Tongue (tissue), 2 donors: ENCODE data around the gene RHOJ. TPM values are rescaled to one million over a fixed set of nuclear protein-coding genes. Genes with fewer than 3 reads are reported as not detected.
"Not testable (repeated sequence)": the region's sequence is repeated elsewhere in the genome, so short reads cannot be mapped to it uniquely, and the experiment has no call there.

Experiments used
- DNase-seq: peaks from one replicate; pipeline ENCODE4 v3.0.0-alpha.2; 2015
- total RNA-seq: library from RNA; depleted of rRNA; stranded (reverse); fragments of >200 nt; gene quantifications from one replicate; pipeline ENCODE4 v1.2.3, GENCODE V29; 2014

The RHOJ gene
- total RNA-seq, 1 donor from 2014 or later: 27.2 TPM

DNA sequence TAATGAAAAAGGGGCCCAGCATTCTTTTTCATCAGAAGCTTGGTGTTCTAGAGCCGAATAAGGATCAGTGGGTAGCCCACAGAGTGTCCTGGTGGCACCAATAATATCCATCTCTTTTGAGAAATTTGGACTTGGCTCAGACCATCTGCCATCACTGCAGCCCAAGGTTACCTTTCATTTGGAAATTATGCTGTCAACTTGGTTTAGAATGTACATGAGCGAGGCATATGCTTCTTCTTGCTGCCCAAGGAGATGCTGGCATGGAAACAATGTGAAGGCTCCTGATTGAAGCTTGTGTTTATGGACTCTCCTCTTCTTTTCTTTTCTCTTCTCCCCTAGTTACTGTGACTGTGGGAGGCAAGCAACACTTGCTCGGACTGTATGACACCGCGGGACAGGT lies 64.5 kb downstream of the RHOJ start:
- DNase-seq: no peak

GRCh38 chr14:63269561-63270225 lies 65.5 kb downstream of the RHOJ start:
- no peak for DNase-seq

- no peak for DNase-seq
These were observed 68.9 kb downstream of the RHOJ start for GRCh38 chr14:63273129-63273528.

DNA sequence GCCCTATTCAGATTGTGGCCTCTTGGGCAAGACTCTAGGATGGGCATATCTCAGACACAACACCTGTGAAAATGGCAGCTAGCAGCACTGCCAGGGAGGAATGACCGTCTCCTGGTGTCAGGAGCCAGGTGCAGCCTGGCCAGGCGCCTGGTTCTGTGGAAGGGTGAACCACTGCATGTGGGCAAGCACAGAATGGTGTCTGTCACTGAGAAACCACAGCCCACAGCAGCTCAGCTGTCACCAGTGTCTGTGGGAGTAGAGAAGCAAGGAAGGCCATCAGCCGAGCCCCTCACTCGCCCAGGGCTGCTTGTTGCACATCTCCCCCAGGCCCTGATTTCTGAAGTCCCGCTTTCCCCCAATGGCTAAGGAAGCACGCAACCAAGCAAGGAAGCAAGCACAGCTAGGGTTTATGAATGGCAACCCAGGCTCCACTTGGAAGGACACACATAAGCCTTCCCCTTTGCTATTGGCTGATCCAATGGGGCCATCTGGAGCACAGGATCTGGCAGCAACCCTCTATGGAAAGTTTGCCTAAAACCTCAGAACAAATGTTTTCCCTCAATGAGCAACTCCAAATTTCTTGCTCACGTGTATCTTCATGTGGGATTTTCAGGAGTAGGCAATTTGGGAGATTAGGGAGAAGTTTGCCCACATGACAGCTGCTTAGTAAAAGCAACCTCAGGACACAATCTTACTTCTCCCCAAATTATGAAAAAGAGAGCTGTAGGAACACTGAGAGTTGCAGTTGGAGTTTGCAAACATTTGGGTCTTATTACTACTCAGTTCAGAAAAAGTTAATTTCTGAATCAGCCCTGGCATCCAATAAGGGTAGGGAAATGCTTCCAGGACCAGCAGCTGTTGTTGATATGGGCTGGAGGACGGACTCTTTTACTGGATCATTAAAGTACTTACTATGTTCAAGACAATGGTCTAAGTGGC lies 69.7 kb downstream of the RHOJ start:
- peak; percentile 68 for DNase-seq

DNA sequence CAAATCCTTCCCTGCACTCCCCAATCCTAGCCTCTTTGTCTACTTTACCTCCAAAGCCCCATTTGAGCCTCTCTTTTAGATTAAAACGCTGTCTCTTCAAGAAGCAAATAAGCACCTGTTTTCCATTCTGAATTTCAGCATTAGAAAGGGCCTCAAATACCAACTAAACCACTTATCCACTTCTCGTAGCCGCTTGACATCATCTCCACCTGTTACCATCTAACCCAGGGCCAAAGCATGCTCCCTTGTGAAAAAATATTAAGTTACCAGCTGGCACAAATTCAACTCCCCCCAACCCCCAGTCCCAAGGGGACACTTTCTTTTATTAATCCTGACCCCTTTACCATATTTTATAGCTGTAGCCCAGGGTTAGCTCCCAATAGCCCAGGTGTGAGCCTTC lies 71.4 kb downstream of the RHOJ start:
- peak; percentile 36 for DNase-seq

- no peak for DNase-seq
These were observed 71.8 kb downstream of the RHOJ start for GRCh38 chr14:63276016-63276415.

- peak; percentile 79 for DNase-seq
These were observed 72.5 kb downstream of the RHOJ start for GRCh38 chr14:63276492-63277342.

- DNase-seq: peak; percentile 83
These were observed 73.4 kb downstream of the RHOJ start for GRCh38 chr14:63277591-63278183.

DNA sequence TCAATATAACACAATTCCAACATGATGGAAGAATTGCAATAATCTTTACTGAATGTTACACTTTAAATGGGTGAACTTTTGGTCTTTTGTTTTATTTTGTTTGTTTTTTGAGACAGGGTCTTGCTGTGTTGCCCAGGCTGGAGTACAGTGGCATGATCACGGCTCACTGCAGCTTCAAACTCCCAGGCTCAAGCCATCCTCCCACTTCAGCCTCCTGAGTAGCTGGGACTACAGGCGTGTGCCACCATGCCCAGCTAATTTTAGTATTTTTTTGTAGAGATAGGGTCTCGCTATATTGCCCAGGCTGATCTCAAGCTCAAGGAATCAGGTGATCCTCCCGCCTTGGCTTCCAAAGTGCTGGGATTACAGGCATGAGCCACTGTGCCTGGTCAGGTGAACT lies 75.7 kb downstream of the RHOJ start:
- not testable (repeated sequence) for DNase-seq

GRCh38 chr14:63282997-63283883 lies 79.0 kb downstream of the RHOJ start:
- DNase-seq: no peak

- no peak for DNase-seq
These were observed 79.6 kb downstream of the RHOJ start for GRCh38 chr14:63283884-63284248.

DNA sequence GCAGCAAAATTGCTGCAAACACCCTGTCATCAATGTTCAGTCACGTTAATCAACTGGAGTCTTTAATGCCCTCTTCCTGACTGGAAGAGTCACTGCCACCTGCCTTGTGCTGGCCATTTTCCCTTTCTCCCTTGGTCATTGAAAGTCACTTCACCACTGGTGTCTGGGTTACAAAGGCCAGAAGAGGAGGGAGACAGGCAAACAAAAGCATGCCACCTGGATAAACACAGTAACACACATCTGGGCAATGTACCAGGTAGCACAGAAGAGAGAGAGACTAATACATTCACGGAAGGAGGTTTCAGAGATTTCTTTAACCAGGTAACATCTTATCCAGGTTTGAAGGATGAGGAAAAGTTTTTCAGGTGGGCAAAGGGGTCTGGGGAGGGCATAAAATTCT lies 81.8 kb downstream of the RHOJ start:
- DNase-seq: no peak

- no peak for DNase-seq
These were observed 83.6 kb downstream of the RHOJ start for GRCh38 chr14:63287666-63288483.

DNA sequence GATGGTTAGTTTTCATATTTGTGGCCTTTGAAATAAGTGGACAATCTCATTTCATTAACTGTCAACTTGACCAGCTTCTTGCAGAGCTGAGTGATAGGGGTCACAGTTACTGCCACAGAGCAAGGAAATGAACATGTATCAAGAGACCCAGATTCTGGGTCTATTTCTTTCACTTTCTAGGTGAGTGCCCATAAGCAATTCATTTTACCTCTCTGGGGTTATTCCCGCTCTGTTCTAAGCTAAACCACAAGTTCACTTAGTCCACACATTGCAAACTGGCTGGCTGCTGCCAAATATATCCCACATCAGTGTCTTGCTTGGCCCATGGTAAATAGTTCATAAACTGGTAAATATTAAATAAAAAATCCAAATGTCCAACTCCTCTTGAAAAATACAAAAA lies 84.6 kb downstream of the RHOJ start:
- DNase-seq: no peak

GRCh38 chr14:63290741-63291430 lies 86.6 kb downstream of the RHOJ start:
- DNase-seq: no peak

DNA sequence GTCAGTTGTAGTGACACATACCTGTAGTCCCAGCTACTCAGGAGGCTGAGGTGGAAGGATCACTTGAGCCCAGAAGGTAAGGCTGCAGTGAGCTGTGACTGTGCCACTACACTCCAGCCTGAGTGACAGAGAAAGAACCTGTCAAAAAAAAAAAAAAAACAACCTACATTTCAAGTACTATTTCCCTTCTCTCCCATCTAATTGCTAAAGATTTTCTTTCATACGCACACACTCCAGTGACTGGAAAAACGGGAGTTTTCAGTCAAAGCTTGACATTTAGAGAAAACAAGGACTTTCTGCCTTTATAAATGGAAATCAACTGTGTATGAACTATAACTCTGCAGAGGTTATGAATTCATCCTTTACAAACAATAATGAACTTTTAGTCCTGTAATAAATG lies 88.6 kb downstream of the RHOJ start:
- DNase-seq: no peak

- no peak for DNase-seq
These were observed 91.0 kb downstream of the RHOJ start for GRCh38 chr14:63295231-63295685.

DNA sequence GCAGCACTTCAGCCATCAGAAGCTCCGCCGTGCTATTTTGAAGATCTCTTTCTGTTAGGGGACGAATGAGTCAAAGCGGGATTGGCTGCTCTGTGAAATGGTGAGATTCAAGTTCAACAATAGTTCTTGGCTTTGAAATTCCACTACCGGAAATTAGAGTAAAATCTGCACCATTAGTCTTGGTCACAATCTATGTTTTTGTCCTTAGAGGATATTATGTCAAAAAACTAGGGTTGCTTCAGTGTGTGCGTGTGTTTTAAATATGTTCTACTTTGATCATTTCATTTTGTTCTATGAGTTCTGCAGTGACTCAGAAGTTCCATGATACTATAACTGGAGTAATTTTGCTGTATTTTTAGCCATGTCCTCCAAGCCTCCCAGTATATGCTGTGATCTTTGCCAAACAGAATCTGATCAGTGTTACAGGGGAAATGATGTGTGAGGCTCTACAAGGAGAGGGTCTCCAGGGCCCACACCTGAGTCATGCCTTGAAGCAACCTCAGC lies 91.9 kb downstream of the RHOJ start:
- DNase-seq: peak; percentile 53

GRCh38 chr14:63297372-63298063 lies 93.3 kb downstream of the RHOJ start:
- DNase-seq: no peak
